ENCODE measurements around the gene HOMEZ. TPM values are rescaled to one million over a fixed set of nuclear protein-coding genes. Genes with fewer than 3 reads are reported as not detected.
A peak's percentile ranks its signal among the peaks of the same experiment; 100 is the strongest.

The HOMEZ gene
- total RNA-seq, 1 experiment from 2014 or later = 6.2 TPM

- Histone ChIP-seq H2BK12ac (ENCODE audit: insufficient read length, low read depth, low read length) (no peak overlapping the region), H3K4me2 (ENCODE audit: insufficient read depth, insufficient read length, low read length) (no peak overlapping the region), H4K20me1 (ENCODE audit: control insufficient read depth, insufficient read depth, insufficient read length) (no peaks in the 10 kb centered on the region), H3K23ac (ENCODE audit: insufficient read length, low read depth, low read length) (no peak overlapping the region), H3K9ac (ENCODE audit: extremely low read depth, insufficient read length, low read length) (no peak overlapping the region), H2BK5ac (ENCODE audit: insufficient read length, low read length) (no peak overlapping the region), H4K8ac (replicated peaks; ENCODE audit: insufficient read length, low read depth, low read length) (no peak overlapping the region), H3K23me2 (ENCODE audit: insufficient read length, low read depth, low read length, poor library complexity, severe bottlenecking) (peaks cover 13% of the 10 kb centered on the region), H3T11ph (ENCODE audit: low read length) (no peak overlapping the region), H3K9me3 (ENCODE audit: control insufficient read depth, low read depth, low read length) (no peaks in the 10 kb centered on the region), H2AK5ac (ENCODE audit: insufficient read length, low read length) (no peak overlapping the region), H3K56ac (ENCODE audit: insufficient read length, low read depth, low read length) (no peak overlapping the region), H3K4ac (ENCODE audit: low read depth, low read length) (no peak overlapping the region), H2BK15ac (ENCODE audit: low read depth, low read length) (no peak overlapping the region), H3K14ac (ENCODE audit: insufficient read depth, low read length) (no peak overlapping the region), H3K27me3 (ENCODE audit: insufficient read depth, low read length) (no peaks in the 10 kb centered on the region), H2AFZ (ENCODE audit: low read length) (no peak overlapping the region), H3K18ac (ENCODE audit: insufficient read length, low read depth, low read length) (no peak overlapping the region), H3K79me1 (ENCODE audit: insufficient read depth, low read depth, low read length, poor library complexity, severe bottlenecking) (peaks cover 4% of the 10 kb centered on the region), H2BK20ac (ENCODE audit: low read depth, low read length, poor library complexity, severe bottlenecking) (no peak overlapping the region), H3K4me1 (ENCODE audit: insufficient read depth, low read length) (peaks cover 3% of the 10 kb centered on the region; the same call in 1 of the 2 replicates), H3K27ac (ENCODE audit: insufficient read length, low read depth, low read length) (no peak overlapping the region), H3K79me2 (ENCODE audit: insufficient read depth, low read length) (peaks cover 10% of the 10 kb centered on the region; the same call in 1 of the 2 replicates), H4K5ac (ENCODE audit: insufficient read length, low read depth, low read length) (no peak overlapping the region), H4K91ac (ENCODE audit: insufficient read length, low read depth, low read length) (no peak overlapping the region), H2BK120ac (ENCODE audit: low read depth, low read length, poor library complexity, severe bottlenecking) (no peak overlapping the region)
- TF ChIP-seq, protein P1, sequence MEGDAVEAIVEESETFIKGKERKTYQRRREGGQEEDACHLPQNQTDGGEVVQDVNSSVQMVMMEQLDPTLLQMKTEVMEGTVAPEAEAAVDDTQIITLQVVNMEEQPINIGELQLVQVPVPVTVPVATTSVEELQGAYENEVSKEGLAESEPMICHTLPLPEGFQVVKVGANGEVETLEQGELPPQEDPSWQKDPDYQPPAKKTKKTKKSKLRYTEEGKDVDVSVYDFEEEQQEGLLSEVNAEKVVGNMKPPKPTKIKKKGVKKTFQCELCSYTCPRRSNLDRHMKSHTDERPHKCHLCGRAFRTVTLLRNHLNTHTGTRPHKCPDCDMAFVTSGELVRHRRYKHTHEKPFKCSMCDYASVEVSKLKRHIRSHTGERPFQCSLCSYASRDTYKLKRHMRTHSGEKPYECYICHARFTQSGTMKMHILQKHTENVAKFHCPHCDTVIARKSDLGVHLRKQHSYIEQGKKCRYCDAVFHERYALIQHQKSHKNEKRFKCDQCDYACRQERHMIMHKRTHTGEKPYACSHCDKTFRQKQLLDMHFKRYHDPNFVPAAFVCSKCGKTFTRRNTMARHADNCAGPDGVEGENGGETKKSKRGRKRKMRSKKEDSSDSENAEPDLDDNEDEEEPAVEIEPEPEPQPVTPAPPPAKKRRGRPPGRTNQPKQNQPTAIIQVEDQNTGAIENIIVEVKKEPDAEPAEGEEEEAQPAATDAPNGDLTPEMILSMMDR (conservative IDR thresholded peaks at IDR 0.05) = no peak
- Mint-ChIP-seq H3K4me3 (no peak overlapping the region; a peak in 2 of 5 replicates), H3K27ac (peak overlapping the region in 1 of 3 experiments; percentile 47; a peak in 1 of 7 replicates), H3K4me1 (peaks cover 22 to 28% of the 10 kb centered on the region in 2 experiments), H3K36me3 (ENCODE audit: insufficient read depth in 1 of 3, low read depth in 3 of 3) (peaks cover 34 to 51% (median 48%) of the 10 kb centered on the region in 3 experiments), H3K9me3 (no peaks in the 10 kb centered on the region; a peak in 1 of 5 replicates), H3K27me3 (ENCODE audit: low read depth) (no peaks in the 10 kb centered on the region)
- no CpG with 5 or more reads among the region's 18 CpGs for WGBS (ENCODE audit: extremely low coverage, insufficient read length, low lambda C conversion rate)
- DNase-seq = no peak
Observed at GRCh38 chr14:23323838-23324454, 38.0 kb upstream of the HOMEZ start.
